HG02938 (cell line): ENCODE measurements around the gene SEMA3A.

Experiments
- ATAC-seq: cut with Tn5 transposase; IDR thresholded peaks from one replicate; pipeline ENCODE4 v1.9.1; 2021; ENCODE audit warnings: mild to moderate bottlenecking, moderate library complexity; ENCODE audit not compliant: unreplicated experiment

Gene SEMA3A

GRCh38 chr7:84196084-84196503 is 1.5 kb upstream of the SEMA3A start:
- ATAC-seq, result no peak

- no peak for ATAC-seq
These were observed 889 bp upstream of the SEMA3A start for GRCh38 chr7:84195295-84196060.

GRCh38 chr7:84193747-84194146 is 842 bp downstream of the SEMA3A start:
- ATAC-seq, result no peak

- no peak for ATAC-seq
These were observed 2.7 kb downstream of the SEMA3A start for GRCh38 chr7:84191842-84192241.

- no peak for ATAC-seq
These were observed 3.3 kb downstream of the SEMA3A start for GRCh38 chr7:84191261-84191660.

GRCh38 chr7:84190016-84190705 is 4.4 kb downstream of the SEMA3A start:
- ATAC-seq, result no peak

GRCh38 chr7:84188786-84189405 is 5.7 kb downstream of the SEMA3A start:
- no peak for ATAC-seq

- no peak for ATAC-seq
These were observed 6.6 kb downstream of the SEMA3A start for GRCh38 chr7:84187813-84188510.

GRCh38 chr7:84187087-84187805 is 7.3 kb downstream of the SEMA3A start:
- no peak for ATAC-seq

GRCh38 chr7:84183741-84184140 is 10.8 kb downstream of the SEMA3A start:
- no peak for ATAC-seq

- ATAC-seq, result no peak
These were observed 12.3 kb downstream of the SEMA3A start for GRCh38 chr7:84182301-84182700.

- no peak for ATAC-seq
These were observed 13.0 kb downstream of the SEMA3A start for GRCh38 chr7:84181628-84182027.

GRCh38 chr7:84177758-84178412 is 16.7 kb downstream of the SEMA3A start:
- ATAC-seq, result no peak

GRCh38 chr7:84176716-84177115 is 17.9 kb downstream of the SEMA3A start:
- no peak for ATAC-seq

GRCh38 chr7:84175461-84175860 is 19.1 kb downstream of the SEMA3A start:
- no peak for ATAC-seq

- ATAC-seq, result no peak
These were observed 23.9 kb downstream of the SEMA3A start for GRCh38 chr7:84170646-84171045.

GRCh38 chr7:84162584-84162983 is 32.0 kb downstream of the SEMA3A start:
- ATAC-seq, result no peak

GRCh38 chr7:84162125-84162524 is 32.5 kb downstream of the SEMA3A start:
- no peak for ATAC-seq

GRCh38 chr7:84161398-84161797 is 33.2 kb downstream of the SEMA3A start:
- ATAC-seq, result no peak

GRCh38 chr7:84159435-84159834 is 35.2 kb downstream of the SEMA3A start:
- no peak for ATAC-seq
